Right lobe of liver (tissue), 6 donors: Measurements from ENCODE around the gene FTH1. TPM values are rescaled to one million over a fixed set of nuclear protein-coding genes. Genes with fewer than 3 reads are reported as not detected.

ENCODE experiments used
- ATAC-seq, 4 donors: fragments of 200-7000 bp; cut with Tn5 transposase; one replicate each; pipeline ENCODE4 v1.9.1; 2020; ENCODE audit warnings: mild to moderate bottlenecking in 4 of 4, moderate library complexity in 4 of 4
- DNase-seq, 3 donors: peaks; one replicate each; pipeline ENCODE4 v3.0.0-alpha.2; 2020
- H3K27ac ChIP-seq, 3 donors: fragments of 200-600 bp; one replicate each; pipeline ENCODE4 v1.8.0; 2022
- H3K27me3 ChIP-seq, 2 donors: fragments of 200-600 bp; one replicate each; pipeline ENCODE4 v1.8.0; 2022
- H3K36me3 ChIP-seq, 4 donors: fragments of 200-600 bp; sonication (generic) in 1 of 4; one replicate each; pipeline versions ENCODE4 v1.5.1 to v1.8.0; 2017 to 2022; ENCODE audit warnings: control low read depth in 1 of 4
- H3K4me1 ChIP-seq, 4 donors: fragments of 200-600 bp; sonication (generic) in 1 of 4; one replicate each; pipeline versions ENCODE4 v1.5.1 to v1.8.0; 2017 to 2022; ENCODE audit warnings: control low read depth in 1 of 4
- H3K4me3 ChIP-seq, 3 donors: fragments of 200-600 bp; one replicate each; pipeline ENCODE4 v1.8.0; 2022
- H3K9me3 ChIP-seq, 4 donors: fragments of 200-600 bp; sonication (generic) in 1 of 4; one replicate each; pipeline versions ENCODE4 v1.5.1 to v1.8.0; 2017 to 2022; ENCODE audit warnings: control low read depth in 1 of 4
- CTCF ChIP-seq, 4 donors: fragments of 200-600 bp in 3 of 4; fragments of 450-650 bp in 1 of 4; IDR thresholded peaks; one replicate each; pipeline versions ENCODE4 v1.5.1 to v1.8.0; 2016 to 2022; ENCODE audit warnings: antibody characterized with exemption in 4 of 4, mild to moderate bottlenecking in 2 of 4
- POLR2A ChIP-seq: fragments of 450-650 bp; IDR thresholded peaks from one replicate; pipeline ENCODE4 v1.6.1; 2017; ENCODE audit warnings: antibody characterized with exemption, mild to moderate bottlenecking
- WGBS: methylation state at CpG from one replicate; pipeline ENCODE4 v1.1.6; 2018; ENCODE audit warnings: low coverage, low lambda C conversion rate; ENCODE audit not compliant: insufficient coverage; ENCODE audit errors: missing lambda C conversion rate; 5-methylcytosine and 5-hydroxymethylcytosine counted together
- intact Hi-C, 2 donors: fragments of 100-400 bp; cut with DNase I; formaldehyde crosslinking; loops; one replicate each; pipeline versions ENCODE4 v1.11.2 to v1.14.1; 2022
- total RNA-seq, 6 experiments: library from RNA; depleted of rRNA in 2 of 6; stranded (reverse); fragments of >200 nt in 2 of 6; fragmentation: NEBNext Ultra II Directional in 3 of 6; extraction: Animal tissue kit (Norgen Biotek cat#: 25700) in 3 of 6; gene quantifications; one replicate each; pipeline versions ENCODE4 v1.1.0 to v1.2.4, GENCODE V29; 2016 to 2023
- donor health status: DM: no; HTN: yes; CAD: no.
- donor health status: DM: no; HTN: no; CAD: no.
- donor health status: DM: no; HTN: no; CAD: no.
- donor health status: DM: no; HTN: yes; CAD: no.
- donor health status: DM: no; HTN: yes; CAD: no.

The FTH1 gene
- total RNA-seq, 6 experiments from 2014 or later: 1,131 to 2,981 (median 2,140) TPM

GRCh38 chr11:61957021-61957770 is 10.2 kb downstream of the FTH1 start:
- Histone ChIP-seq H3K9me3 (no peaks in the 10 kb centered on the region), H3K27ac (no peak overlapping the region), H3K4me1 (peaks cover 0 to 17% (median 0%) of the 10 kb centered on the region in 4 donors), H3K4me3 (no peak overlapping the region), H3K36me3 (no peaks in the 10 kb centered on the region), H3K27me3 (no peaks in the 10 kb centered on the region)
- intact Hi-C loops: no loop called here
- ATAC-seq (no peak), DNase-seq (no peak)
- WGBS: 43% methylated on average over 2 of the region's 7 CpGs
- TF ChIP-seq POLR2A (no peak), CTCF (IDR thresholded peaks at IDR 0.05) (no peak)

- H3K27me3 ChIP-seq: no peaks in the 10 kb centered on the region
- WGBS: 67% methylated on average over 3 of the region's 20 CpGs
- peak overlapping the region in 2 of 3 donors; percentile 25 to 44 for H3K4me3 ChIP-seq
- H3K27ac ChIP-seq: no peak overlapping the region
- no peaks in the 10 kb centered on the region for H3K36me3 ChIP-seq
- H3K9me3 ChIP-seq: no peaks in the 10 kb centered on the region
- TF ChIP-seq POLR2A (no peak), CTCF (IDR thresholded peaks at IDR 0.05) (no peak)
- intact Hi-C loops: no loop called here
- peaks cover 0 to 9% (median 0%) of the 10 kb centered on the region in 4 donors for H3K4me1 ChIP-seq
- no peak for DNase-seq
- no peak for ATAC-seq
These were observed 11.0 kb downstream of the FTH1 start for GRCh38 chr11:61956191-61957020.

- 20% methylated on average over 9 of the region's 56 CpGs for WGBS
- intact Hi-C loops: no loop called here
- ATAC-seq (peak; percentile 20 to 50 (median 34)), DNase-seq (peak in 1 of 3 donors; percentile 49)
- peaks cover 0 to 6% (median 0%) of the 10 kb centered on the region in 4 donors for H3K4me1 ChIP-seq
- TF ChIP-seq CTCF (IDR thresholded peaks at IDR 0.05) (no peak), POLR2A (no peak)
- H3K27me3 ChIP-seq: no peaks in the 10 kb centered on the region
- H3K9me3 ChIP-seq: no peaks in the 10 kb centered on the region
- no peaks in the 10 kb centered on the region for H3K36me3 ChIP-seq
- H3K4me3 ChIP-seq: peak overlapping the region; percentile 25 to 44 (median 29)
- H3K27ac ChIP-seq: peak overlapping the region; percentile 50 to 83 (median 71)
These were observed 11.9 kb downstream of the FTH1 start for GRCh38 chr11:61955422-61956135.

GRCh38 chr11:61954851-61955421 is 12.5 kb downstream of the FTH1 start:
- H3K4me3 ChIP-seq: peak overlapping the region; percentile 25 to 44 (median 29)
- TF ChIP-seq CTCF (IDR thresholded peaks at IDR 0.05) (no peak), POLR2A (peak; percentile 32)
- 0% methylated on average over 1 of the region's 21 CpGs for WGBS
- no peaks in the 10 kb centered on the region for H3K9me3 ChIP-seq
- peak; percentile 66 to 77 (median 76) for ATAC-seq
- H3K27me3 ChIP-seq: no peaks in the 10 kb centered on the region
- DNase-seq: peak in 2 of 3 donors; percentile 74 to 81
- no peaks in the 10 kb centered on the region for H3K36me3 ChIP-seq
- peaks cover 0 to 6% (median 0%) of the 10 kb centered on the region in 4 donors for H3K4me1 ChIP-seq
- H3K27ac ChIP-seq: peak overlapping the region; percentile 50 to 83 (median 71)
- intact Hi-C loops: no loop called here
